Measurements from ENCODE around the gene EFCAB13. TPM values are rescaled to one million over a fixed set of nuclear protein-coding genes. Genes with fewer than 3 reads are reported as not detected.

The EFCAB13 gene
- total RNA-seq, 6 experiments from 2014 or later = 0.59 to 1.8 (median 1.2) TPM

GRCh38 chr17:47289302-47289701 is 34.5 kb upstream of the EFCAB13 start:
- TF ChIP-seq, protein P1, sequence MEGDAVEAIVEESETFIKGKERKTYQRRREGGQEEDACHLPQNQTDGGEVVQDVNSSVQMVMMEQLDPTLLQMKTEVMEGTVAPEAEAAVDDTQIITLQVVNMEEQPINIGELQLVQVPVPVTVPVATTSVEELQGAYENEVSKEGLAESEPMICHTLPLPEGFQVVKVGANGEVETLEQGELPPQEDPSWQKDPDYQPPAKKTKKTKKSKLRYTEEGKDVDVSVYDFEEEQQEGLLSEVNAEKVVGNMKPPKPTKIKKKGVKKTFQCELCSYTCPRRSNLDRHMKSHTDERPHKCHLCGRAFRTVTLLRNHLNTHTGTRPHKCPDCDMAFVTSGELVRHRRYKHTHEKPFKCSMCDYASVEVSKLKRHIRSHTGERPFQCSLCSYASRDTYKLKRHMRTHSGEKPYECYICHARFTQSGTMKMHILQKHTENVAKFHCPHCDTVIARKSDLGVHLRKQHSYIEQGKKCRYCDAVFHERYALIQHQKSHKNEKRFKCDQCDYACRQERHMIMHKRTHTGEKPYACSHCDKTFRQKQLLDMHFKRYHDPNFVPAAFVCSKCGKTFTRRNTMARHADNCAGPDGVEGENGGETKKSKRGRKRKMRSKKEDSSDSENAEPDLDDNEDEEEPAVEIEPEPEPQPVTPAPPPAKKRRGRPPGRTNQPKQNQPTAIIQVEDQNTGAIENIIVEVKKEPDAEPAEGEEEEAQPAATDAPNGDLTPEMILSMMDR (IDR thresholded peaks at IDR 0.05) = no peak
- Mint-ChIP-seq H3K9me3 (no peaks in the 10 kb centered on the region), H3K36me3 (ENCODE audit: low read depth) (peaks cover 5% of the 10 kb centered on the region), H3K4me1 (ENCODE audit: low read depth) (peaks cover 31% of the 10 kb centered on the region), H3K27me3 (ENCODE audit: insufficient read depth) (peaks cover 2% of the 10 kb centered on the region; the same call in 1 of the 2 replicates), H3K27ac (no peak overlapping the region), H3K4me3 (no peak overlapping the region)
- no peak for DNase-seq

DNA sequence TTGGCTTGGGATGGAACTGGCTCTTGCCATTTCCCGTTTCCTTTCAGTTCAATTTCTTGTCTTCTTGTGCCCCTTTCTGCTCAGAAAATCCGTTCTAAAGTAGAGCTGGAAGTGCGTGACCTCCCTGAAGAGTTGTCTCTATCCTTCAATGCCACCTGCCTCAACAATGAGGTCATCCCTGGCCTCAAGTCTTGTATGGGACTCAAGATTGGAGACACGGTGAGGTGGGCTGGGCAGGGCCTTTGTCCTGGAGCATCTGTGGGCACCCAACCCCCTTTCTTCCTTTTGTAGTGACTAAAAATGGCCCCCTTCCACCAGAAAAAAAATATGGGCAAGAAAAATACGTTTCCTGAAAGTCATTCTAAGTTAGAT is 32.9 kb upstream of the EFCAB13 start:
- Mint-ChIP-seq H3K4me3 (no peak overlapping the region), H3K27me3 (ENCODE audit: insufficient read depth) (peaks cover 2% of the 10 kb centered on the region), H3K9me3 (no peaks in the 10 kb centered on the region), H3K4me1 (ENCODE audit: low read depth) (peaks cover 37% of the 10 kb centered on the region), H3K27ac (no peak overlapping the region), H3K36me3 (ENCODE audit: low read depth) (peaks cover 5% of the 10 kb centered on the region)
- no peak for DNase-seq
- TF ChIP-seq, protein P1 (IDR thresholded peaks at IDR 0.05) = no peak

- peaks cover 33% of the 10 kb centered on the region for H3K4me1 Mint-ChIP-seq (ENCODE audit: low read depth)
- H3K27me3 Mint-ChIP-seq (ENCODE audit: insufficient read depth) = peaks cover 5% of the 10 kb centered on the region
- TF ChIP-seq, protein P1 (IDR thresholded peaks at IDR 0.05) = no peak
Observed at GRCh38 chr17:47291242-47291873, 32.4 kb upstream of the EFCAB13 start.

GRCh38 chr17:47292206-47292605 is 31.5 kb upstream of the EFCAB13 start:
- TF ChIP-seq, protein P1 (IDR thresholded peaks at IDR 0.05) = no peak
- Mint-ChIP-seq H3K4me3 (no peak overlapping the region), H3K27ac (no peak overlapping the region), H3K9me3 (no peaks in the 10 kb centered on the region), H3K4me1 (ENCODE audit: low read depth) (peaks cover 25% of the 10 kb centered on the region), H3K27me3 (ENCODE audit: insufficient read depth) (peaks cover 5% of the 10 kb centered on the region), H3K36me3 (ENCODE audit: low read depth) (peaks cover 5% of the 10 kb centered on the region)
- DNase-seq = no peak

More at GRCh38 chr17:47291242-47291873, 32.4 kb upstream of the EFCAB13 start:
- Mint-ChIP-seq H3K36me3 (ENCODE audit: low read depth) (peaks cover 5% of the 10 kb centered on the region), H3K9me3 (no peaks in the 10 kb centered on the region), H3K27ac (no peak overlapping the region), H3K4me3 (no peak overlapping the region)
- no peak for DNase-seq

- TF ChIP-seq, protein P1 (IDR thresholded peaks at IDR 0.05) = no peak
- Mint-ChIP-seq H3K36me3 (ENCODE audit: low read depth) (no peaks in the 10 kb centered on the region; the same call in none of the 2 replicates), H3K4me3 (no peak overlapping the region), H3K27me3 (ENCODE audit: insufficient read depth) (peaks cover 3% of the 10 kb centered on the region; the same call in 1 of the 2 replicates), H3K9me3 (no peaks in the 10 kb centered on the region), H3K4me1 (ENCODE audit: low read depth) (peaks cover 13% of the 10 kb centered on the region), H3K27ac (no peak overlapping the region)
- DNase-seq = no peak
Observed at GRCh38 chr17:47295037-47295873, 28.5 kb upstream of the EFCAB13 start.

All from HFFc6 (cell line).